Activated naive CD4-positive, alpha-beta T cell treated with anti-CD3 and anti-CD28 coated beads, Interleukin-2, amount 50 U/mL, for 16 hours (primary cell): ENCODE results near the gene AHRR.
"Not testable (repeated sequence)": the region's sequence is repeated elsewhere in the genome, so short reads cannot be mapped to it uniquely, and the experiment has no call there.

ENCODE experiments used
- DNase-seq: peaks from one replicate; pipeline ENCODE4 v3.0.0-alpha.2; 2020

The AHRR gene

DNA sequence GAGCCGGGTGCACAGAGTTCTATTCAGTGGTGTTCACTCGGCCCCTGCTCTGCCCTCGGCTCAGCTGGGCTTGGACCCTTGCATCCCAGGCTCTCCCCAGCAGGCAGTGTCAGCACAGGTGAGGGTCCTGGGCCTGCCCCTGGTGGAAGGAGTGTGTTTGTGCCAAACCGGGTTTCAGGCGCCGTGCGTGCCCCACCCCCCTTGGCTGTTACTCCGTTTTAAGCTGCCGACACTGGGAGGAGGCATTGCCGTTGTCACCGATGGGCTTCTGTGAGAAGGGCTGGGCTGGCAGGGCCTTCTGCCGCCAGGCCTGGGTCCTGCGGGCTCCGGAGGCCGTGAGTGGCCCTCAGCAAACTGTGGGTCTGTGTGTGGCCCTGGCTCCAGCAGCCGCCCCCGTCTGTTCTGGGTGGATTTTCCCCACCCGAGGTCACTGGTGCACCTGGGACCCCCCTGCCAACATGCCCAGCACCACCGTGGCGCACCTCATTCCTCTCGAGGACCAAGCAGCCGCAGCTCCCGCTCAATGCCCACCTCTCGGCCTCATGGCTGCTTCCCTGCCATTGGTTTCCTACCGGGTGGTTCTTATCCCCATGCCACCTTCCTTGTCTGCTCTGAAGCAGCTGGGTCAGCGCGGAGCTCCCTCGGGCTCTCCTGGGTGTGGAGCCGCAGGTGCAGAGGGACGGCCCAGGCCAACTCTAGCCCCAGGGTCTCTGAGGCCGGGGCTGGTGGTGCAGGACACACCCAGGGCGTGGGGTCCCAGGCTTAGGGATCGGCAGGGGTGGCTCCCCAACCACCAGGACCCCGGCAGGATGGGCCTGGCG lies 77.2 kb downstream of the AHRR start:
- DNase-seq, result no peak

DNA sequence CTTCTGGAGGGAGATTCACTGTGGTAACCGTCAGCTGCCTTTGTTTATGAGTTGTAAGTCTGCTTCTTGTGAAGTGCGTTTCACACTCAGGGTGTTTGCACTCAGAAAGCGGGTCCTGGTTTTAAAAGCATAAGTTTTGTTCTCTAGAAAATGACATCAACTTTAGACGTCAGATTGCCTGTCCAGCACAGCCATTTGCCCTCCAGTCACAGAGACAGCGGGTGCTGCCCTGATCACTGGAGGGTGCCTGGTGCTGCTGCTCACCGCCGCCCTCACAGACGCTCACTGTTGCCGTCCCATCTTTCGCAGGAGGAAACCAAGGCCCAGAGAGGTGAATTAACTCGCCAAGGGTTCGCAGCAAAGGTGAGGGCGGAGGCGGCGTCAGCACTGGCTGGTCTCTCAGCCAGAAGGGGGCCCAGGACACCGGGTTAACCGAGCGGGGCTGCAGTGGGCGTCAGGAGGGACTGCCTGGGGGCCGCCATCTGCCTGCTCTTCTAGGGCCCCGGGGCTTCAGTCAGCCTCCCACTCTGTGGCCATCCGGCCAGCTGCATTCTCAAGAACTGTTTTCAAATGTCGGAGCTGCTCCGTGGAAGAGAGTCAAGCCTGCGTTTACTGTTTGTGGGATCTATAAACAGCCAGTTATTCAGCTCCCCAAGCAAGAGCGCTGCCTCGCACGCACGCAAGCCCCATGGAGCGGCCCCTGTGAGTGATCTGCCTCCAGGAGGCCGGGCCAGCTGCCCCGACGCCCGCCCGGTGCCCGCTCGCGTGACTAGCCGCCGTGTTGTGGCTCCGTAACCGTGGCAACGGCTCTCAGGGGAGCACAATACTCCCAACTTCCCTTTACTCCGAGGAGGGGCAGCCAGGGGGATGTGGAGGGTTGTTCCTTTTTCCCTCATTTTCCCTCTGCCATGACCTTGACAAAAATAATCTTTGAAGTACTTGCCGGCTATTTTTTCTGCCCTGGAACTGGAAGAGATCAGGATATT lies 78.1 kb downstream of the AHRR start:
- DNase-seq, result peak; percentile 64

DNA sequence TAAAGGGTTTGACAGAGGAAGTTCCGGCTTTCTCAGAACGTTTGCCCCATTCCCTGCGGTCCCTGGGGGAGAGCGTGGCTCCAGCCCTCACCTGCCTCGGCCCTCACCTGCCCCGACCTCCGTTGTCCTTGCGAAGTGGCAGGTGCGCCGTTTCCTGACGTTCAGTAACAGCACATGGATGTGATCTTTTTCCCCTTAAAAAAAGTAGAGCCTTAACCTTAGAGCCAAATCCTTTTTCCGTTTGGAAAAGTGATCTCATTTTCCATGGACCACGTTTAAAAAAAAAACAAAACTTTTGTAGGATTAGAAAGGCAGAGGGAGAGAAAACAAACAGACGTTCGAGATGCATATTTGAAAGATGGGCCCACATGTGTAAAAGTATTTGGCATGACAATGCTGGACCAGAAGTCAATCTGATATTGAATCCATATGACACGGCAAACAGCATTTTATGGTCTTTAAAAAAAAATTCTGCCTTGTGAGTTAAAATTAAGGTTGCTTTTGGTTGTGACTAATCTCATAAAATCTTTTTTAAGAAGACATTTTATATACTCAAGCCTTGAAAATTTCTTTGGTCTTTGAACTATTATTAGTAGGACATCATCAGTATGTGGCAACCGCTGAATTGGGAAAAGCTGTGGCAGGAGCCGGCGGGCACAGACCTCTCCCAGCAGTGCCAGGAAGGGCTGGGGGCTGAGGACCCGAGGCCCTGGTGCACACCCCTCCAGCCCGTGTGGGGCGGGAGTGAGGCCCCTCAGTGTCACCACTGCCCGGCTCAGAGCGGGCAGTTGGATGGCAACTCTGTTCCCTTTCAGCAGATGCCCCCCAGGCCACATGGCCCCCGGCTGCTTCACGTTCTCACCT lies 79.0 kb downstream of the AHRR start:
- no peak for DNase-seq

DNA sequence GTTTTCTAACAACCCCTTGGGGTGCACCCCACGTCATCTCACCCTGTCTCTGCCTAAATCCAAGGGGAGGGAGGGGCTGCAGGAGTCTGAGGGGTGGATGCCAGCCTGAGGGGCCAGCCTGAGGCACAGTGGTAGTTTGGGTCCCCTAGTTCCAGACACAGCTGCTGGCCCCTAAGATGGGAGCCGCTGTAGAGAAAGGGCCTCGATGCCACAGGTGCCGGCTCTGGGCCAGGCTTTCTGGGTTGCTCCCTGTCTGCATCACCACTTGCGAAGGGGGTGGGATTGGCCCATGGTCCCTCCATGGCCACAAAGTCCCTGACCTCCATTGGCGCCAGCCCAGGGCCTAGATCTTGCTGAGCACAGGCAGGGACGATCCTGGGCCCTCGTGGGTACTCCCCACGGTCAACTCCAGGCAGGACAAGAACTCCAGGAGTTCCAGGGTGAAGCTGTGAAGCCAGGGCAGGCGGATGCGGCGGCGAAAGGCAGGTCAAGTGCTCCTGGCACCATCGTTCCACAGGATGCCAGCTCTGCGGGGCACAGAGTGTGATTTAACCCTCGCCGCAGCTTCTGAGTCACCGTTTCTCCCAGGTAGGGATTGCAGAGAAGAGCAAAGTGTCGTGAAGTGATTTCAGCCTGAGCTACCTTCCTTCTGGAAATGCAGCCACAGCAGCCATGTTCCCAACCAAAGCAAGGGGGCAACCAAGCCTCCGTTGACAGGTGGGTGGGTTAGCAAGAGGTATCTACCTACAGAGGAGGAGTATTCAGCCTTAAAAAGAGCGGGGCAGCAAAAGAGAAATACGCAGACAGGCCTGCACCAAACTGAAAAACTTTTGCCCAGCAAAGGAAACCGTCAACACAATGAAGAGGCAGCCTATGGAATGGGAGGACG lies 79.9 kb downstream of the AHRR start:
- DNase-seq, result no peak

DNA sequence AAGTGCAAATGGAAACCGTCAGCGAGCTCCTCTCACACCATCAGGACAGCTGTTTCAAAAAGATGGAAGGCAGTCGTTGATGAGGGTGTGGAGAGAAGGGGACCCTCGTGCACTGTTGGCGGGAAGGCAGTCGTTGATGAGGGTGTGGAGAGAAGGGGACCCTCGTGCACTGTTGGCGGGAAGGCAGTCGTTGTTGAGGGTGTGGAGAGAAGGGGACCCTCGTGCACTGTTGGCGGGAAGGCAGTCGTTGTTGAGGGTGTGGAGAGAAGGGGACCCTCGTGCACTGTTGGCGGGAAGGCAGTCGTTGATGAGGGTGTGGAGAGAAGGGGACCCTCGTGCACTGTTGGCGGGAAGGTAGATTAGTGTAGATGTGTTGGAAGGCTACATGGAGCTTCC lies 80.7 kb downstream of the AHRR start:
- not testable (repeated sequence) for DNase-seq

DNA sequence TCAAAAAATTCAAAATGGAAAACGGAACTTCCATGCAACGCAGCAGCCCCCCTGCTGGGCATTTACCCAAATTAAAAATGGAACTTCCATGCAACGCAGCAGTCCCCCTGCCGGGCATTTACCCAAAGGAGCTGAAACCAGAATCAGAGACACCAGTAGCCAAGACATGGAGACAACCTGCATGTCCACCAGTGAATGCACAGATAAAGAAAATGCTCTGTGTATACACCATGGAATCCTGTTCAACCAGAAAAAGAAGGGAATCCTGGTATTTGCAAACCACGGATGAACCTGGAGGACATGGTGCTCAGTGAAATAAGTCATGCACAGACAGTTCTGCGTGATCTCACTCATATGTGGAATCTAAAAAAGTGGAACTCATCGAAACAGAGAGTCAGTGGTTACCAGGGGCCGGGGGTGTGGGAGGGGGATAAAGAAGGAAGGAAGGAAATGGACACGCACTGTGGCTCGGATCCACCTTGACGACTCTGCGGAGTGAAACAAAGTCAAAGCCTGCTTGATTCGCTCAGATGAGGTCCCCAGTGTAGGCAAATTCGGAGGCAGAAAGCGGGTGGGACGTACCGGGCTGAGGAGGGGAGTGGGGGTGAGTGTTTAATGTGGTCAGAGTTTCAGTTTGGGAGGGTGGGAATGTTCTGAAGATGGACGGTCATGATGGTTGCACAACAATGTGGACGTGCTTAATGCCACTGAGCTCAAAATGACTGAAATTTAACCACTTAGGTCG lies 81.3 kb downstream of the AHRR start:
- no peak for DNase-seq

DNA sequence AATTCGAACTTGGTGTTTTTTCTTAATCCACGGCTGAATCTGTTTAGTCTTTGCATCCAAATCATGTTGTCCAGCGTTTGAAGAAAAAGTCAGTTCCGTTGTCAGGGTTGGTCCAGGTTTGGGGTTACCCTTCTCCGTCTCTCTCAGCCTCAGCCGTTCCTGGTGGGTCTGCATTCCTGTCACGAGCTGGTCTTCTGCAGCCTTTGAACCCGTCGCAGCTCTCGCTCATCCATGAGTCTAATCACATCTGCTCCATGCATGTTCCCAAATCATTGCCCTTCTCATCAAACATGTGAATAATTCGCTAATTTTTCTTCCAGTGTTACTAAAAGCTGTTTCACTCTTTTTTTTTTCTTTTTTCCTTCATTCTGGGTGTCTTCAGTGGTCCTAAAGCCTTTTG lies 82.5 kb downstream of the AHRR start:
- DNase-seq, result no peak

DNA sequence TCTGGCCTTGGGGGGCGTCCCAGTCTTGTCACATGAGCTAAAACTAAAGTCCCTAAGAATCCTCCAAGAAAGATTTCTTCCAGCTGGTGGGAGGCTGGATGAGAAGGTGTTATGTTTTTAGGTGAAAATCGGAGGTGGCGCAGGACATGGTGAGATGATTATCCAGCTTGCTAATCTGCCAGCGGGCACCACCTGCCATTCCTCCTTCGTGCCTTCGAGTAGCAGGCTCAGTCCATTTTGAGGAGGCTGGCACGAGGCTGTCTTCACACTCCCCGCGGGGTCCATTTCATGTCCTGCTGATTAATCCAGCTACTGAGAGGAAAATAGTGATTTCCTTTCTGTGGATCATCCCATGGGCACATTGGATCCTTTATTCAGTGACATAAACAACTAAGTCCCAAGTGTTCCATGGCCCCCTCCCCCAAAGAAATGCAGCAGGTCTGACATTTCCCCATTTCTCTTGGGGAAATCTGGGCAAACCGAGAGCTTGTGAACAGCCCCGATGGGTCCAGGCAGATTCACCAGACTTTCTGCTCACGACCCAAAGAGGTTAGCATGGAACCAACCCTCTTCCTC lies 83.2 kb downstream of the AHRR start:
- DNase-seq, result no peak

DNA sequence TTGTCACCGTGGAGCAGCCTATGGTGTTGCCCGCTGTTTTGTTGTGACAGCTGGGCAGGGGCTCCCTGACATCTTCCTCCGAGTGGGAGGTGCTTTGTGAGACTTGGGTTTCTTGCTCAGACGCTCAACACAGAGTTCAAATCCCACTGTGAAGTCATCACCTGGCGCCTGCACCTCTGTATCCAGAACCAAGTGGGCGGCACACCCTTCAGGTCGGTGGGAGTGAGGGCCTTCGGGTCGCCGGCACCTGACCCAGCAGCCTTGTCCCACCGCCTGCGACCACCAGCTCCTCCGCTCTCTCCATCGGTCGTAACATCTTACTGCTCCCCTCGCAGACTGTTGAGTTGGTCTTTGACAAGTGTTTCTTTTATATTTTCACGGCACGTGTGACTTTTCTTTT lies 83.9 kb downstream of the AHRR start:
- no peak for DNase-seq

DNA sequence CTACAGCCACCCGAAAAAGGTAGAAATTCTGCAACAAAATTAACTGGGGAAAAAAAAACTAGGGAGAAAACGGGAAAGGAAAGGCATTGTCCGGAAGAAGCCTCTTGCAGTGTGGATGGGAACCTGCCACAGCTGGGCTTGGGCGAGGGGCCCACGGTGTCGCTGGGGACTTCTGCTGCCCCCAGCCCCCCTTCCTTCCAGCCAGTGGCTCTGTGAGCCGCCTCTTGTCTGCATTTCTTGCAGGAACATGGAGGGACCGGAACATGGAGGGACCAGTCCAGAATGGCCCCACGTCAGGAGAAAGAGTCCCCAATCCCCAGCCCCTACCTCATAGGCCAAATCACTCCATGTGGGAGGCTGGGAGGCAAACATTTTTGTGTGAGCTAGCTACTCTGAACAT lies 84.5 kb downstream of the AHRR start:
- DNase-seq, result no peak

DNA sequence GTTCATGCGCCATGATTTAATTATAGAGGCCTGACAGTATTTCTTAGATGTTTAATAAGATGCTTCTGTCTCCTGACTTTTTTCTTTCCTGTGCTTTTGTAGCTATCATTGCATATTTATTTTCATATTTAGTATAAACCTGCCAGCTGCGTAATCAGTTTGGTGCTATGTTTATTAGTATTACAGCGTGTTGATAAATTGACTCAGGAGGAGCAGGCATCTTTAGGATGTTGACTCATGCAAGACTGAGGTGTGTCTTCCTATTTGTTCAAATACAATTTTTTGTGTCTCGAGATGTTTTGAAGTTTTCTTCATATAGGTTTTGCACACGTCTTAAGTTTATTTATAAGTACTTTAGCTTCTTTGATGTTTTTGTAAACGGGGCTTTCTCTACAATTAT lies 85.5 kb downstream of the AHRR start:
- DNase-seq, result no peak

DNA sequence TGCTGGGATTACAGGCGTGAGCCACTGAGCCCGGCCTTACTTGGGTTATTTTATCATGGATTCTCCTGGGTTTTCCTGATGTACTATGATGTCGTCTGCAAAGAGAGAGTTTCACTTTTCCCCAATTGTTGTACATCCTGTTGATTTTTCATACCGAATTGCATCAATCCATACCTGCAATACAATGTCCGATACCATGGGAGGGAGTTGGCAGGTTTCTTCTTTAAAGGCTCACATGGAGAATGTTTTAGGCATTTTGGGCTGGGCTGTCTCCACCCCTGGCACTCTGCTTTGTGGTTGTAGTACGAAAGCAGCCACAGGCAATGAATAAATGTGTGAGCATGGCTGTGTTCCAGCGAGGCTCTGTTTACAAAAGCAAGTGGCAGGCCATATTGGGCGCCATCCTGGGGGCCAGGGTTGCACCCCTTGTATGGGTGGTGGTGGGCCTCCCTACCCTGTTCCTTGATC lies 86.3 kb downstream of the AHRR start:
- DNase-seq, result no peak

DNA sequence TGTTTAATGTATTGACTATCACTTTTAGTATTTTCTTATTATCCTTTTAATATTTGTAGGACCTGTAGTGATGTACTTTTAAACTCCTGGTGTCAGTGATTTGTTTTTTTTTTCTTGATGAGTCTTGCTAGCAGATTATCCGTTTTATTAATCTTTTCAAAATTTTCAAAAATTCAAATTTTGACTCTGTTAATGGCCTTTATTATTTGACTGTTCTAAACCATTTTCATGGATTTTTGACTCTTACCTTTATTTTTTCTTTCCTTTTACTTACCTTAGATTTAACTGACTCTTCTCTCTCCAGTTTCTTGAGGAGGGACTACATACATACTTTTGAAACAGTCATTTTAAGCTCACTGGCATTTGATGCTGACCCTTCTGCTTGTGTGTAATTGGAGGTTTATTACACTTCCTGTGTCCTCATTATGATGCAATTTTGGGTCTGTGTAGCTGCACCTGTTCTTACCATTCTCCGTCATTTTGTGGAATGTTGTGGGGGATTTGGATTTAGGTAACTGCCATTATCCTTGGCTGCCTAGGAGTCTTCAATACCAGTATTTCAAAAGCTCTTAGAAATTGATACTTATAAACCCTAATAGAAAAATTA lies 89.5 kb downstream of the AHRR start:
- no peak for DNase-seq

DNA sequence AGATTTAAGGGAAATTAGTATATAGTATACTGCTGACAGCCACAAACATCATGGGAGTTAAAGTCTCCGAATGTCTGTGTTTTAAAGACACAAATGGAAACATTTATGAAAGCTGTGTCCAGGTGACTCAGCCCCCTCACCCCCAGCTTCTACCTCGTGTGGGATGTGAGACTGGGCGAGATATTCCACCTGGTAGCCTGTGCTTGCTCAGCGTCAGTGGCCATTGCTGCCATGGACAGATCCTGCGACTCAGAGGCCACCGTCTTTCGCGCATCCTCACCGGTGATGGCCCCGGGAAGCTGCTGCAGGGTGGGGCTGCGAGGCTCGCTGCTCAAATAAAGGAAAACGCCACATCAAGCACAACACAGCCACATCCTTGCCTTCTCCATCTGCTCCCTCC lies 90.2 kb downstream of the AHRR start:
- DNase-seq, result peak; percentile 40

DNA sequence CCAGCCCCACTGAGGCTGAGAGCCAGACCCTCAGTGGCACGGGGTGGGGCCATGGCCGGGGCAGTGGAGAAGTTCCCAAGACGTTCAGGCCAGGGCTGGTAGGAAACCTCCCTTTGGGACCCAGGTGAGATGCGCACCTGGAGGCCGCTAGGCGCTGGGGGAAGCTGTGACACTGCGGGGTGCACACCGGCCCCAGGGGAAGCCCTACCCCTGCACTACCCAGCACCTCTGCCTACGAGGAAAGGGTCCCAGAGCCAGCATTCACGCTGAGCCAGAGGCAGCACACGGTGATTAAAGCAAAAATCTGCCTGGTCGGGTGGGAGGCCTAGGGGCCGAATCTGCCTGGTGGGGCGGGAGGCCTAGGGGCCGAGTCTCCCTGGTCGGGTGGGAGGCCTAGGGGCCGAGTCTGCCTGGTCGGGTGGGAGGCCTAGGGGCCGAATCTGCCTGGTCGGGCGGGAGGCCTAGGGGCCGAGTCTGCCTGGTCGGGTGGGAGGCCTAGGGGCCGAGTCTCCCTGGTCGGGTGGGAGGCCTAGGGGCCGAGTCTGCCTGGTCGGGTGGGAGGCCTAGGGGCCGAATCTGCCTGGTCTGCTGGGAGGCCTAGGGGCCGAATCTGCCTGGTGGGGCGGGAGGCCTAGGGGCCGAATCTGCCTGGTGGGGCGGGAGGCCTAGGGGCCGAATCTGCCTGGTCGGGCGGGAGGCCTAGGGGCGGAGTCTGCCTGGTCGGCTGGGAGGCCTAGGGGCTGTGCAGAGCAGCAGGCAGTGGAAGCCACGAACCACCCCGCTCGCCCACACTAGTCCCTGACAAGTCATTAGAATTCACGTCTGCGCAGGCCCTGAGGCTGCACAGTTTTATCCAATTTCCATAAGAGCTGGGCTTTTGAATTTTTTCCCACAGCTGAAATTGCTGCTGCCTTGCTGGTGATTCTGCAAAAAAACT lies 93.7 kb downstream of the AHRR start:
- DNase-seq, result not testable (repeated sequence)

DNA sequence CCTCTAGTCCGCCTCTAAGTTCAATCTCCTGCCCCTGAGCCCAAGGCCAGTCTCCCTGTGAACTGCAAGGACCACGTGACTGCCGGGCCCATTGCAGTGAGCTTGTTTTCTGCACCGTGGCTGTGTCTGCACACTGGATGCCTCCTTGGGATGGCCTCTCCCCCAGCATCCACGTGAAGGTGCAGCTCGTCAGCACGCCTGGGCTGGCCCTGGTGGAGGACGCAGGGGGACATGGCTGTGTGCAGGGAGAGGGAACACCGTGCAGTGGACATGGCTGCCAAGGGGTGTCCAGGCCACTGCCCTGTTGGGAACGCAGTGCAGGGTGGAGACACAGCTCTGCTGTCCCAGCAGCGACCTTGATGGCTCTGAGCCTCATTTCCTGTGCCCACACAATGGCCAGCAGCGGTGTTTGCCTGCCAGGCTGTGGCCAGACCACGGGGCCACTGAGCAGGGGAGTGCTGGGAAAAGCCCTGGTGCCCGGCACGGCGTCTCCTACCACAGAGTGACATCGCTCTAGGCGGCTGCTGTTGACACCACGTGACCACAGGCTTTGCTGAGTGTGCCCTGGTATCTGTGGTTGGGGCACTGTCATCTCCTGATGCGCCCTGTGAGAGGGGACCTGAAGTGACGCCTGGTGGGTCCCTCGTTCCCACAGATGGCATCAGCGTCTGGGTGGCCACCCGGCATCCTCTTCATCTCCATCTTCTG lies 94.6 kb downstream of the AHRR start:
- DNase-seq, result no peak

DNA sequence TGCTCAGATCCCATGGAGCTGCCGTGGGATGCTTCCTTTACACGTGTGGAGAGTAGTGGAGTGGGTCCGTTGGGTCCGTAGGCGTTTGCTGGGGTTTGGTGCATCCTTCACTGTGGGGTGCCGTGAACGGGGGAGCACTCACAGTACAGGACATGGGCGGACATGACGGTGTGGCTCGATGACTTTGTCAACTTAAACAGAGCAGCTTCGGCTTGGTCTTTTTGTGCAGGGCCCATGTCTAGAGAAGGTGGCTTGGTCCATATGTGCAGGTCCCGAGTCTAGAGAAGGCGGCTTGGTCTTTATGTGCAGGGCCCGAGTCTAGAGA lies 95.1 kb downstream of the AHRR start:
- no peak for DNase-seq
